ENCODE measurements around the gene CDH22. TPM values are rescaled to one million over a fixed set of nuclear protein-coding genes. Genes with fewer than 3 reads are reported as not detected.

Gene CDH22
- total and polyA plus RNA-seq, 10 of the 15 experiments (the other 5 are each of a cell fraction or from before 2014, with no cell fraction given): not detected

DNA sequence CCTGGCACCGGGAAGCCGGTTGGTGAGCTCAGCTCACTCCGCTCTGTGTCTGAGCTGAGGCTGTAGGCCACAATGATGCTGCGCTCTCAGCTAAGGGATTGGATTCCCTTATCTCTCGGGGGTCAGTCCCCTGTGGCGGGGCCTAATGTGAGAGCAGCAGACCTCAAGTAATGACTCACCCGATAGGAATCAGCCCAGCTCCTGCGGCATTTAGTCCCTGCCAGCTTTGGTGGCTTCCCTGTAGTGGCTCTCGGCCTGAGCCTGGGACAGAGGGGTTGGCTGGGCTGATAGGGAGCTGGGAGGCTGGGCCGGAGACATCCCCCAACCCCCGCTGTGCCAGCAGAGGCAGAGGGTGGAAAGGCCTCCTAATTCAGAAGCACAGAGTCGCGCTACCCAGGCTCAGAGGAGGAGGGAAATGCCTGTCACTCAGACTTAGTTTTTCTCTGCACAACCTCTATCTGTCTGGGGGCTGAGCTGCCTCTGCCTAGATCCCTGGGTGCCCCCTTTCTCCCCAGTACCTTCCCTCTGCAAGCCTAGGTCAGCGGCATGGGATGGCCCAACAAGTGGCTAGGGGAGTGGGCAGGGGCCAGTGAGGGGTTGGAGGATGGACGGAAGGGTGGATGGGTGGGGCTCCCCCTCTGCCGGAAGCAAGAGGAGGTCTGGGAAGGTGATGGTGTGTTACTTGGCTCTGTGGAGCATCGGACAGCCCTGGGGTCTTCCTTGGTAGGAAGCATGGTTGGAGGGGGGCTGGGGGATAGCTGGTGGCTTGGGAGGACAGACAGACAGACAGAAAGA is 92.2 kb downstream of the CDH22 start:
- Histone ChIP-seq H3K79me2 (ENCODE audit: control insufficient read depth, insufficient read depth, low read length) (no peaks in the 10 kb centered on the region), H3K36me3 (ENCODE audit: control insufficient read depth in 2 of 2, insufficient read depth in 2 of 2, low read length in 1 of 2) (no peaks in the 10 kb centered on the region), H4K20me1 (ENCODE audit: control insufficient read depth, insufficient read depth) (no peaks in the 10 kb centered on the region; the same call in 1 of the 2 replicates), H3K9me3 (replicated peaks; ENCODE audit: control insufficient read depth, insufficient read depth, low read length) (no peaks in the 10 kb centered on the region), H3K27me3 (replicated peaks in 1 of 2; ENCODE audit: control insufficient read depth in 2 of 2, insufficient read depth in 2 of 2, low read length in 1 of 2) (no peaks in the 10 kb centered on the region; a peak in 2 of 4 replicates), H3K4me1 (ENCODE audit: control insufficient read depth, insufficient read depth, low read length) (no peaks in the 10 kb centered on the region), H3K4me3 (no peak overlapping the region), H3K4me2 (ENCODE audit: control insufficient read depth, insufficient read depth) (no peak overlapping the region), H3K27ac (ENCODE audit: control insufficient read depth, insufficient read depth) (no peak overlapping the region), H2AFZ (ENCODE audit: control insufficient read depth, low read depth, low read length) (no peak overlapping the region), H3K9ac (ENCODE audit: control insufficient read depth, insufficient read depth, low read length) (no peak overlapping the region)
- 33% methylated on average over 17 of the region's 17 CpGs for WGBS (ENCODE audit: insufficient coverage, insufficient replicate concordance, low lambda C conversion rate, missing lambda C conversion rate)
- CTCF ChIA-PET: no interaction called here
- no peak for FAIRE-seq
- RAD21 ChIA-PET (ENCODE audit: unreplicated experiment): no interaction called here
- BruUV-seq (replicated peaks): no TSS peak
- SMC1A ChIA-PET (ENCODE audit: uncharacterized antibody, unreplicated experiment): no interaction called here
- POLR2A ChIA-PET: no interaction called here
- no peak for ATAC-seq
- no peak for TF ChIP-seq ELK1 (IDR thresholded peaks at IDR 0.05; ENCODE audit: low read depth, low read length)
- TF ChIP-seq SPI1 (IDR thresholded peaks at IDR 0.05; ENCODE audit: borderline replicate concordance, insufficient read depth, low read depth, low read length): no peak
- no peak for TF ChIP-seq MXI1 (IDR thresholded peaks at IDR 0.05; ENCODE audit: low read depth, low read length)
- TF ChIP-seq, protein P1, sequence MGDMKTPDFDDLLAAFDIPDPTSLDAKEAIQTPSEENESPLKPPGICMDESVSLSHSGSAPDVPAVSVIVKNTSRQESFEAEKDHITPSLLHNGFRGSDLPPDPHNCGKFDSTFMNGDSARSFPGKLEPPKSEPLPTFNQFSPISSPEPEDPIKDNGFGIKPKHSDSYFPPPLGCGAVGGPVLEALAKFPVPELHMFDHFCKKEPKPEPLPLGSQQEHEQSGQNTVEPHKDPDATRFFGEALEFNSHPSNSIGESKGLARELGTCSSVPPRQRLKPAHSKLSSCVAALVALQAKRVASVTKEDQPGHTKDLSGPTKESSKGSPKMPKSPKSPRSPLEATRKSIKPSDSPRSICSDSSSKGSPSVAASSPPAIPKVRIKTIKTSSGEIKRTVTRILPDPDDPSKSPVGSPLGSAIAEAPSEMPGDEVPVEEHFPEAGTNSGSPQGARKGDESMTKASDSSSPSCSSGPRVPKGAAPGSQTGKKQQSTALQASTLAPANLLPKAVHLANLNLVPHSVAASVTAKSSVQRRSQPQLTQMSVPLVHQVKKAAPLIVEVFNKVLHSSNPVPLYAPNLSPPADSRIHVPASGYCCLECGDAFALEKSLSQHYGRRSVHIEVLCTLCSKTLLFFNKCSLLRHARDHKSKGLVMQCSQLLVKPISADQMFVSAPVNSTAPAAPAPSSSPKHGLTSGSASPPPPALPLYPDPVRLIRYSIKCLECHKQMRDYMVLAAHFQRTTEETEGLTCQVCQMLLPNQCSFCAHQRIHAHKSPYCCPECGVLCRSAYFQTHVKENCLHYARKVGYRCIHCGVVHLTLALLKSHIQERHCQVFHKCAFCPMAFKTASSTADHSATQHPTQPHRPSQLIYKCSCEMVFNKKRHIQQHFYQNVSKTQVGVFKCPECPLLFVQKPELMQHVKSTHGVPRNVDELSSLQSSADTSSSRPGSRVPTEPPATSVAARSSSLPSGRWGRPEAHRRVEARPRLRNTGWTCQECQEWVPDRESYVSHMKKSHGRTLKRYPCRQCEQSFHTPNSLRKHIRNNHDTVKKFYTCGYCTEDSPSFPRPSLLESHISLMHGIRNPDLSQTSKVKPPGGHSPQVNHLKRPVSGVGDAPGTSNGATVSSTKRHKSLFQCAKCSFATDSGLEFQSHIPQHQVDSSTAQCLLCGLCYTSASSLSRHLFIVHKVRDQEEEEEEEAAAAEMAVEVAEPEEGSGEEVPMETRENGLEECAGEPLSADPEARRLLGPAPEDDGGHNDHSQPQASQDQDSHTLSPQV (IDR thresholded peaks at IDR 0.05): no peak
- no peak for TF ChIP-seq JUND (IDR thresholded peaks at IDR 0.05; ENCODE audit: low read depth, low read length)
- no peak for TF ChIP-seq PKNOX1 (IDR thresholded peaks at IDR 0.05)
- TF ChIP-seq CHD2 (IDR thresholded peaks at IDR 0.05; ENCODE audit: borderline replicate concordance, low read depth, low read length): no peak
- in situ Hi-C loops (cut with MboI) (no loop called here), intact Hi-C loops (cut with micrococcal nuclease; ENCODE audit: unreplicated experiment) (no loop called here)
- no peak for DNase-seq (ENCODE audit: low read depth, low spot score)

All from GM12878 (cell line).